Measurements from ENCODE around the gene PTPRN. TPM values are rescaled to one million over a fixed set of nuclear protein-coding genes. Genes with fewer than 3 reads are reported as not detected.

Gene PTPRN
- polyA plus RNA-seq, 1 donor (not counting 4 experiments of a cell fraction or from before 2014, with no cell fraction given), result not detected

GRCh38 chr2:219281588-219281987, 27.6 kb downstream of the PTPRN start:
- FAIRE-seq, result no peak
- Histone ChIP-seq H3K79me2 (ENCODE audit: control insufficient read depth, insufficient read depth, low read length) (peaks cover 7% of the 10 kb centered on the region), H3K9ac (ENCODE audit: control insufficient read depth, extremely low read depth, insufficient read depth, low read length) (no peak overlapping the region), H3K36me3 (ENCODE audit: control insufficient read depth in 2 of 2, extremely low read depth in 1 of 2, insufficient read depth in 2 of 2, low read length in 2 of 2) (peaks cover 23 to 27% of the 10 kb centered on the region in 2 experiments), H4K20me1 (ENCODE audit: control insufficient read depth, extremely low read depth, insufficient read depth, low read length) (no peaks in the 10 kb centered on the region), H3K9me1 (ENCODE audit: control insufficient read depth, extremely low read depth, insufficient read depth, low read length) (no peaks in the 10 kb centered on the region), H3K9me3 (ENCODE audit: control insufficient read depth, low read depth, low read length) (no peaks in the 10 kb centered on the region), H3K27ac (ENCODE audit: control insufficient read depth, insufficient read depth, low read length) (no peak overlapping the region), H3K4me3 (ENCODE audit: control insufficient read depth in 2 of 3, extremely low read depth in 1 of 3, insufficient read depth in 2 of 3, low read depth in 1 of 3, low read length in 3 of 3) (no peak overlapping the region), H3K27me3 (ENCODE audit: control insufficient read depth, extremely low read depth, insufficient read depth, low read length) (no peaks in the 10 kb centered on the region), H2AFZ (ENCODE audit: control insufficient read depth, low read length) (no peak overlapping the region), H3K4me2 (ENCODE audit: control insufficient read depth, extremely low read depth, insufficient read depth, low read depth, low read length) (no peak overlapping the region), H3K4me1 (ENCODE audit: control insufficient read depth, extremely low read depth, insufficient read depth, low read length) (peaks cover 50% of the 10 kb centered on the region)
- DNase-seq (ENCODE audit: low read depth, low spot score), result no peak
- dilution Hi-C loops (cut with MboI; ENCODE audit: extremely low pct_ligation_motif_present, low sequenced_read_pairs), result no loop called here
- TF ChIP-seq EZH2 (IDR thresholded peaks at IDR 0.05; ENCODE audit: low read length) (no peak), CTCF (optimal IDR thresholded peaks at IDR 0.05 in 1 of 3, IDR thresholded peaks at IDR 0.05 in 1 of 3, conservative IDR thresholded peaks at IDR 0.05 in 1 of 3; ENCODE audit: extremely low read depth in 1 of 3, insufficient read depth in 2 of 3, low read length in 3 of 3) (no peak)

GRCh38 chr2:219280651-219281050, 28.6 kb downstream of the PTPRN start:
- no peaks in the 10 kb centered on the region for H3K9me3 ChIP-seq (ENCODE audit: control insufficient read depth, low read depth, low read length)
- no peak for TF ChIP-seq CTCF (optimal IDR thresholded peaks at IDR 0.05 in 1 of 3, IDR thresholded peaks at IDR 0.05 in 1 of 3, conservative IDR thresholded peaks at IDR 0.05 in 1 of 3; ENCODE audit: extremely low read depth in 1 of 3, insufficient read depth in 2 of 3, low read length in 3 of 3)
- no peak for TF ChIP-seq EZH2 (IDR thresholded peaks at IDR 0.05; ENCODE audit: low read length)
- H3K27ac ChIP-seq (ENCODE audit: control insufficient read depth, insufficient read depth, low read length), result no peak overlapping the region
- no peak overlapping the region for H2AFZ ChIP-seq (ENCODE audit: control insufficient read depth, low read length)
- H3K27me3 ChIP-seq (ENCODE audit: control insufficient read depth, extremely low read depth, insufficient read depth, low read length), result no peaks in the 10 kb centered on the region
- dilution Hi-C loops (cut with MboI; ENCODE audit: extremely low pct_ligation_motif_present, low sequenced_read_pairs), result no loop called here
- H3K4me2 ChIP-seq (ENCODE audit: control insufficient read depth, extremely low read depth, insufficient read depth, low read depth, low read length), result no peak overlapping the region
- H3K79me2 ChIP-seq (ENCODE audit: control insufficient read depth, insufficient read depth, low read length), result peaks cover 7% of the 10 kb centered on the region
- H3K9me1 ChIP-seq (ENCODE audit: control insufficient read depth, extremely low read depth, insufficient read depth, low read length), result no peaks in the 10 kb centered on the region
- H3K4me1 ChIP-seq (ENCODE audit: control insufficient read depth, extremely low read depth, insufficient read depth, low read length), result peaks cover 42% of the 10 kb centered on the region
- DNase-seq (ENCODE audit: low read depth, low spot score), result no peak
- H3K36me3 ChIP-seq (ENCODE audit: control insufficient read depth in 2 of 2, extremely low read depth in 1 of 2, insufficient read depth in 2 of 2, low read length in 2 of 2), result peaks cover 23 to 27% of the 10 kb centered on the region in 2 experiments
- no peaks in the 10 kb centered on the region for H4K20me1 ChIP-seq (ENCODE audit: control insufficient read depth, extremely low read depth, insufficient read depth, low read length)
- H3K9ac ChIP-seq (ENCODE audit: control insufficient read depth, extremely low read depth, insufficient read depth, low read length), result no peak overlapping the region
- no peak for FAIRE-seq
- no peak overlapping the region for H3K4me3 ChIP-seq (ENCODE audit: control insufficient read depth in 2 of 3, extremely low read depth in 1 of 3, insufficient read depth in 2 of 3, low read depth in 1 of 3, low read length in 3 of 3)

Measured in keratinocyte (primary cell).